Gastroesophageal sphincter (tissue), 3 donors: ENCODE measurements around the gene GRHPR.
"Not testable (repeated sequence)": the region's sequence is repeated elsewhere in the genome, so short reads cannot be mapped to it uniquely, and the experiment has no call there.

Experiments used
- CTCF ChIP-seq, 4 experiments: fragments of 200-600 bp in 2 of 4; fragments of 450-650 bp in 2 of 4; sonication (generic) in 1 of 4; IDR thresholded peaks; one replicate each; pipeline ENCODE4 v1.5.1; 2017 to 2019; ENCODE audit warnings: antibody characterized with exemption in 4 of 4, mild to moderate bottlenecking in 2 of 4, moderate library complexity in 2 of 4
- POLR2A ChIP-seq, 2 donors: fragments of 450-650 bp; IDR thresholded peaks; one replicate each; pipeline ENCODE4 v1.6.1; 2017; ENCODE audit warnings: antibody characterized with exemption in 2 of 2, mild to moderate bottlenecking in 2 of 2, moderate library complexity in 1 of 2
- POLR2AphosphoS5 ChIP-seq: sonication (generic); formaldehyde crosslinking; IDR thresholded peaks from one replicate; pipeline ENCODE4 v1.6.1; 2017; ENCODE audit warnings: antibody characterized with exemption

- TF ChIP-seq POLR2AphosphoS5; CTCF (IDR thresholded peaks at IDR 0.05); POLR2A (IDR thresholded peaks at IDR 0.05): not testable (repeated sequence)
Observed at GRCh38 chr9:37397948-37398347, 24.5 kb upstream of the GRHPR start.
